GM18868 (cell line): ENCODE results near the gene RUNX2.

Experiments
- ATAC-seq: cut with Tn5 transposase; IDR thresholded peaks from one replicate; pipeline ENCODE4 v1.9.1; 2021; ENCODE audit warnings: mild to moderate bottlenecking, moderate library complexity; ENCODE audit not compliant: unreplicated experiment

RUNX2 gene

GRCh38 chr6:45351076-45351475, 22.9 kb downstream of the RUNX2 start:
- no peak for ATAC-seq

- ATAC-seq = no peak
These were observed 23.5 kb downstream of the RUNX2 start for GRCh38 chr6:45351667-45352066.

- ATAC-seq = no peak
These were observed 25.5 kb downstream of the RUNX2 start for GRCh38 chr6:45353654-45354053.

- ATAC-seq = no peak
These were observed 36.3 kb downstream of the RUNX2 start for GRCh38 chr6:45364466-45364865.

GRCh38 chr6:45365036-45365435, 36.9 kb downstream of the RUNX2 start:
- no peak for ATAC-seq

GRCh38 chr6:45366534-45366933, 38.4 kb downstream of the RUNX2 start:
- ATAC-seq = no peak

GRCh38 chr6:45367999-45368398, 39.9 kb downstream of the RUNX2 start:
- ATAC-seq = no peak

GRCh38 chr6:45369870-45370269, 41.7 kb downstream of the RUNX2 start:
- no peak for ATAC-seq

- no peak for ATAC-seq
These were observed 43.9 kb downstream of the RUNX2 start for GRCh38 chr6:45371924-45372573.

- no peak for ATAC-seq
These were observed 47.3 kb downstream of the RUNX2 start for GRCh38 chr6:45375449-45375848.

GRCh38 chr6:45376310-45377042, 48.3 kb downstream of the RUNX2 start:
- no peak for ATAC-seq

GRCh38 chr6:45377043-45377553, 49.0 kb downstream of the RUNX2 start:
- no peak for ATAC-seq

- peak; percentile 94 for ATAC-seq
These were observed 49.6 kb downstream of the RUNX2 start, which contains the start of gene SUPT3H for GRCh38 chr6:45377554-45378333. Gene SUPT3H, minus strand, starts transcription at chr6:45377934.

GRCh38 chr6:45378334-45378926, 50.3 kb downstream of the RUNX2 start:
- peak; percentile 22 for ATAC-seq

GRCh38 chr6:45382391-45382790, 54.3 kb downstream of the RUNX2 start:
- ATAC-seq = no peak

- ATAC-seq = no peak
These were observed 58.4 kb downstream of the RUNX2 start for GRCh38 chr6:45386501-45386900.

GRCh38 chr6:45387236-45387635, 59.1 kb downstream of the RUNX2 start:
- no peak for ATAC-seq

GRCh38 chr6:45388328-45388727, 60.2 kb downstream of the RUNX2 start:
- ATAC-seq = no peak

GRCh38 chr6:45394586-45395095, 66.5 kb downstream of the RUNX2 start:
- no peak for ATAC-seq

- ATAC-seq = no peak
These were observed 70.1 kb downstream of the RUNX2 start for GRCh38 chr6:45398075-45398813.
